ENCODE measurements around the gene ZNF831.

ZNF831 gene

DNA sequence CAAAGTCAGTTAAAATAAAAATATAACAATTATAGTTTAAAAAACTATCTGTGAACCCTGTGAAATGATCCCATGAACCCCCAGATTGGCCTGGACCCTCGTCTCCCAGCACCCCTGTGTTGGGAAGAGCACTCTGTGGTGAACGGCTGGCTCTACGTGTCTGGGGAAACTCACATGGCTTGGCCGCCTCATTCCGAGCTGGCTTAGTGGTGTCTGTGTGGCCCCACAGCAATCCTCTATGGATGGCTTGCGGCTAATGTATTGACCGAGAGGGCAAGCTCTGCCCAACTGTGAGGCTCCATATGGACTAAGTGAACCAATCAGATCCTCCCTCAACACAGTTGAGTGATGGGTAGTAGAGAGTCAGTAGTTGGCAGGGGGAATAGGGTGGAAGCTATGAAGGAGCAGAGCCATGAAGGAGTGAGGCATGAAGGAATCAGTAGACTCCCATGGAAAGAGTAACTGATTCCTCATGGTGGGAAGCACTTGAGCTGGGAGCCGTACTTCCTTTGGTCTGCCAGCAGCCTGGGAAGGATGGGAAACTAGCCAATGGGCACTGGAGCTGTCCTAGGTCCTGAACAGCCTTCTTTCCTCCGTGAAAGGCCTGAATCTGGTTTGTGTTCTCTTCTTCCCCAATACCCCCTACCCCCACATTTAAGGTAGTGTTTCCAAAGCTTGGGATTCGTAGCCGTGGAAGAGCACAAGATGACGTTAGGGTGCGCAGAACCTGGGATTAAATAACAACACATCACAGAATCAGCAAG lies 21.6 kb upstream of the ZNF831 start:
- DNase-seq (ENCODE audit: low read depth) = no peak

DNA sequence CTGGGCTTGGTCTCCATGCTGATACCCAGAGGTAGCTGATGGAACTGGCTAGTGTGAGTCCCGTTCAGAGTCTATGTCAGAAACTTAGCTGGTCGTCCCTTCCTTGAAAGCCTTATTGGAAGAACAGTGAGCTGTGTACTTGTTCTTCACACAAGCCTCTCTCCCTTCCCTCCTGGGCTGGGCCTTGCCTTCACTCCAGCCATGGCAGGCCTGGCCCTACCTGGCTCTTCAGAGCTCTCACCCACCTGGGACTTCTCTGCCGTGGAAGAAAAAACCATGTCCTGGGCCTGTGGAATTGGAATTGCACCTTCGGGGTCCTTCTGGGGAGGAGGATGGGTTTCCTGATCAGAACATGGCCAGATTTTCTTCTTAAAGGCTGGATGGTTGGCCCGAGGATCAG lies 20.3 kb upstream of the ZNF831 start:
- DNase-seq (ENCODE audit: low read depth) = no peak

- DNase-seq (ENCODE audit: low read depth) = no peak
These were observed 19.3 kb upstream of the ZNF831 start for GRCh38 chr20:59144179-59144830.

GRCh38 chr20:59144831-59145196 lies 18.8 kb upstream of the ZNF831 start:
- no peak for DNase-seq (ENCODE audit: low read depth)

GRCh38 chr20:59145247-59145923 lies 18.2 kb upstream of the ZNF831 start:
- DNase-seq (ENCODE audit: low read depth) = no peak

GRCh38 chr20:59145924-59146779 lies 17.5 kb upstream of the ZNF831 start:
- DNase-seq (ENCODE audit: low read depth) = no peak

DNA sequence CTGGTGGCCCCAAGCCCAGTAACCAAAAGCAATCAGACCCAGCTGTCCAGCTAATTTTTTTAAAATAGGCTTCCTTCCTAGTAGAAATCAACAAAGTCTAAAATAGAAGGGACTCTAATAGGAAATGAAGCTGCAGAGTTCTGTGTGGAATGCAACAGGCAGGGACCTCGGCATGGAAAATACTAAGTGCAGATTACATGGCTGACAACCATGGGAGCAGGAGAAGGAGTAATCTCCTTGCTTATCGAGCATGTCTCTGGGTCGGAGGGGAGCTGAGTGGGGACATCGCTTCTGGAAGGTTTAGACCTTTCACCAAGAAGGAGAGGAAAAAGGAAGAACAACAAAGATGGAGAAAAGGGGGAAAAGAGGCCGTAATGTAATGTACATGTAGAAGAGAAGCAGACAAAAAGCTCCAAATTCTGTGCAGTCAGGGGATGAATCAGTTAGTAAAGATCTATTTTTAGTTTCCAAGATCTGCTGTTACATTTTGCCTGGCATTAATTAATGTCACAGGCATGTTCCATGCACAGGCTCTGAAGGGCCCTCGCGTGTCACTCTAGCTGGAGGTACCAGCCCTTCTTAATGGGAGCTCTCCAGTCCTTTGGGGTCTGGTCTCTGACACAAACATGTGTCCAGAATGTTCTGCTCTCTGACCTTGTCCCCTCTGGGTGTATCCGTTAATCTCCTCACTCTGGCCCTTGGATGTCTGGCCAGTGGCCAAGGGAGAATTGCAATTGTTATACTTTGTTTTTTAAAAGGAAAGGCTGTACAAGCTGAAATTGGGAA lies 16.6 kb upstream of the ZNF831 start:
- no peak for DNase-seq (ENCODE audit: low read depth)

DNA sequence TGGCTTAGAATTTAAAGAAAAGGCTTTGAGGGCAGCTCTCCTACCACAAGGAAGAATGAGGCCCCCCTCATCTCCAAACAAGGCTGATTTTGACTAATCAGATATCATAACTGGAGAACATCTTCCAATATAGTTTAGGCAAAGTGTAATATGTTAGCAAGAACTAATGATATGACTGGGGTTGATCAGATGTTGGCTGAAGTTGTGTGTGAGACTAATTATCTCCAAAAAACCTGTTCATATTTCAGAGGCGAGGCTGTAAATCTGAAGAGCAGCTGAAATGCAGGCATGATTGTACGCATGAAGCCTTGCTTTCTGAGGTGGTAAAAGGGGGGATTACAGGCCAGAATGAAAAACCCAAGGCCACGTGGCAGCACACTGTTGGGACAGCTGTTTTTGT lies 16.0 kb upstream of the ZNF831 start:
- no peak for DNase-seq (ENCODE audit: low read depth)

GRCh38 chr20:59148701-59149493 lies 14.7 kb upstream of the ZNF831 start:
- DNase-seq (ENCODE audit: low read depth) = no peak

- no peak for DNase-seq (ENCODE audit: low read depth)
These were observed 13.7 kb upstream of the ZNF831 start for GRCh38 chr20:59149678-59150504.

GRCh38 chr20:59150821-59151251 lies 12.8 kb upstream of the ZNF831 start:
- no peak for DNase-seq (ENCODE audit: low read depth)

DNA sequence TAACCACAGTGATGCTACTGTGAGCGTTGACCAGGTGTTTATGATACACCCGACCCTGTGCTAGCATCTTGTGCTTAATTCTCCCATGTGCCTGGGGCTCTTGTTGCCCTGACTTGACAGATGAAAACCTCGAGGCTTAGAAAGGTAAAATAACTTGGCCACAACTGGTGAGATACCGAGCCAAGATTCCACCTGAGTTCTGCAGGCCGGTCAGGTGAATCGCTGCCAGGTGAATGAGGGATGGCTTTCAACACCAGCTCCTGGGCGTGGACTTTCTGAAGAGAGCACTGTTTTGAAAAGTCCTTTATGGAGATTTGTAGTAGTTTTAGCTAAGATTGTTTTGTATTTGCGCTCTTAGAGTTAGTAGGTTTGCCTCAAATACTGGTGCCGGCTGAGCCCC lies 12.2 kb upstream of the ZNF831 start:
- DNase-seq (ENCODE audit: low read depth) = no peak

DNA sequence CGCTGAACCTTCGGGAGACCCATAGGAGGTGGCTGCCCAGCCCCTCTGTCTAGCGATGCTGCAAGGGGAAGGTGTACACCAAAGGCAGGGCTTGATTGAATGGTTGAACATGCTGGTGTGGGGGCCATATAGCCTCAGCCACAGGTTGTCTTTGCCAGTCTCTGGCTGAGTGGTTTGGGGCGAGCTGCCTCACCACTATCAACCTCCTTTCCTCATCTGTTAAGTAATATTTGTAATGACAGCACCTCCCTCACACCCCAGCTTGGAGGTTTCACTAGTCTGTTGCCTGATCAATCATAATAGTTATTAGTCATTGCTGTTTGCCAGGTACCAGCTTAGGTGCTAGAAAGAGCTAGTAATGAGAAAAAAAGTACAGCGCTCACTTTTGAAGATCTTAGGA lies 11.8 kb upstream of the ZNF831 start:
- DNase-seq (ENCODE audit: low read depth) = no peak

DNA sequence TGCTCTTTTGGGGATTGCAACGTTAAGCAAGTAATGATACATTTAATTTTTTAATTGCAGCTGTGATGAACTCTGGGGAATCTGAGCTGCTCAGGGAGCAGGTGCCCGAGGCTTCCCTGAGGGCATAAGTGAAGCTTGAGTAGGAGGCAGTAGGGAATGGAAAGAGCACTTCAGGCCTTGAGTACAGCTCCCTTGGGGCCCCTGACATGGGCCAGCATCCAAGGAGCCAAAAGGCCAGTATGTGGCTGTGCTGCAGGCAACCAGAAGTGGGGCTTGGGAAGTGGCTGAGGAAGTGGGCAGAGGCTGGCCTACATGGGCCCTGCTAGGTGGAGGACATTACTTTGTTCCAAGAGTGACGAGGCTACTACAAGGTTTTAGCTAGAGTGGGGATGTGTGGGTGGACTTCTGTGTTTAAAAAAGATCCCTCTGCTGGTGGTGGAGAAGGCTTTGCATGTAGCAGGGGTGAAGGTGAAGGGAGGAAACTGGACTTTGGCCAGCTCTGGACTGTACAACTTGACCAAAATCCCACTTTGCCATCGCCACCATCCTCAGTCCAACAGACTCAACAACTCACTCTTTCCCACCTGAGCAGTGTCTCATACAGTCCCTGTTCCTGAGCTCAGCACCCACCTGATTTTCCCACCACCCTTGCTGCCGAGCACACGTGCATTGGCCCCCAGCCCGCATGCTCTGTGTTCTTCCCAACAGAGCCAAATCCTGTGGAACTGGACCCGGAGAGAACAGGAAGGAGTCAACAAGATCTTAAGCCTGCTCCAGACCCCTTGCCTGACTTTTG lies 10.9 kb upstream of the ZNF831 start:
- no peak for DNase-seq (ENCODE audit: low read depth)

- DNase-seq (ENCODE audit: low read depth) = no peak
These were observed 10.3 kb upstream of the ZNF831 start for GRCh38 chr20:59153355-59153681.

GRCh38 chr20:59153832-59154231 lies 9.8 kb upstream of the ZNF831 start:
- DNase-seq (ENCODE audit: low read depth) = no peak

DNA sequence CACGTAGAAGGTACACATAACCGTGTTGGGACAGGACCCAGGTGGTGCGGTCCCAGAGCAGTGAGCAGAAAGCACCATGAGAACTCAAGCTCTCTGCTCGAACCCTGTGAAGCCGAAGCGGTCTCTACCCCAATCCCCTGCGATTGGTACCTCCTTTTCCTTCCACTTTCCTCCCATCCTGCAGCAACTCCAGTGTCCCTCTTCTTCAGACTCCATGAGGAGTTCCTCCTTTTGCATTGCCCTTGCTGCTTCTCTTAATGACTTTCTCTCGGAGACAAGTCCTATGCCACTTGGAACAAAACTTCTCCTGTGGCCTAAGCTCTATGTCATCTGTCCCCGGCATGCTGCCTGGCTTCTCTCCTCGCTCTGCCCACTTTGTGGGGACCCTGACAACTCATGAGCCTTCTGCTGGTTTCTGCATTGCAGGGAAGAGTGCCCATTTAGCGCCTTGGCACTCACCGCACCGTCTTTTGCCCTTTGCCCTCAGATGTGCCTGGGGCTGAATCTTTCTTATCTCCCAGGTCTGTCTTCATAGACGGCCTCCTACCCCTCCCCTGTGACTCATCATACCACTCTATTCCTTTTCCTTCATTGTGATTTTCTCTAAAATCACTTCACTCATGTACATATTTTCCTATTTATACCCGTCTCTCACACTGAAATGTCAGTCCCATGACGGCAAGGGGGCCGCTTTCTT lies 9.2 kb upstream of the ZNF831 start:
- no peak for DNase-seq (ENCODE audit: low read depth)

- DNase-seq (ENCODE audit: low read depth) = no peak
These were observed 6.6 kb upstream of the ZNF831 start for GRCh38 chr20:59157064-59157463.

DNA sequence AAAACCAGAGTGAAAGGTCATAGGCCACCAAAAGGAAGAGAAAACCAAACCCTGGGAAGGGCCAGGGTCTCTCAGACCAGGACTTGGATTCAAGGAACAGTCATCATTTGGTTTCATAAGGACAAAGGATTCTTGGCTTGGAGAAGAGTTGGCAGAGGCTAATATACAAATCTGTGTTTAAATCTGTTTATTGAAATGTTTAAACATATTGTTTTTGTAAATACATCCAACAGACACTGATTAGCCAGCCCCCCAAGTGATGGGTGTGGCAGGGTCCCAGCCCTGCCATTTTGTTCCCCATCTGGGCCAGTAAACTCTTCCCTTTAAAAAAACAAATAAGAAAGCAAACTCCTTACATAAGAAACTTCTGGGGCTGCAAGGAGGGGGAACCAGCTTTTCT lies 6.1 kb upstream of the ZNF831 start:
- DNase-seq (ENCODE audit: low read depth) = no peak
